VCaP (cell line): ENCODE results near the gene FOSL2.
A peak's percentile ranks its signal among the peaks of the same experiment; 100 is the strongest.

ENCODE experiments used
- H3K27ac ChIP-seq: fragments of 450-650 bp; 2 replicates; pipeline ENCODE4 v1.5.1; 2017
- CTCF ChIP-seq: fragments of 450-650 bp; conservative IDR thresholded peaks from 2 replicates; pipeline ENCODE4 v1.5.1; 2017; ENCODE audit warnings: mild to moderate bottlenecking, moderate library complexity

Gene FOSL2

GRCh38 chr2:28347193-28347592 lies 45.5 kb upstream of the FOSL2 start:
- TF ChIP-seq CTCF: no peak
- peak overlapping the region; percentile 45 for H3K27ac ChIP-seq

DNA sequence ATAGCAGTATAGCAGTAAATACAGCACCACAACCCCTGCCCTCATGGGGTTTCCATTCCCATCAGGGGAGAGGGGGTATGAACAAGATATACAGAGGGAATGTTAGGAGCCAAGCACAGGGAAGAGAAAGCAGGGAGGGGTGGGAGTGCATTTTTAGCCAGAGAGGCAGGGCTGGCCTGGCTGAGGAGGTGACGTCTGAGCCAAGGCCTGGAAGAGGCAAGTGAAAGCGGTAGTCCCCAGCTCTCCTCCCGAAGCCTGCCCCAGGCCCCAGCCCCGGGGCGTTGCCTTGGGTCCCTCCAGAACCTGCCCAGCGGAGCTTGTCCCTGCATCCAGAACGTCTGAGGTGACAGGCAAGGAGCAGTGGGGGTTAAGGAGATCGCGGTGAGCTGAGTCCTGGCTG lies 45.1 kb upstream of the FOSL2 start:
- H3K27ac ChIP-seq: peak overlapping the region; percentile 45
- no peak for TF ChIP-seq CTCF

GRCh38 chr2:28348149-28348567 lies 44.5 kb upstream of the FOSL2 start:
- no peak for TF ChIP-seq CTCF
- no peak overlapping the region for H3K27ac ChIP-seq

- H3K27ac ChIP-seq: no peak overlapping the region
- no peak for TF ChIP-seq CTCF
Observed at GRCh38 chr2:28348921-28349320, 43.7 kb upstream of the FOSL2 start.

DNA sequence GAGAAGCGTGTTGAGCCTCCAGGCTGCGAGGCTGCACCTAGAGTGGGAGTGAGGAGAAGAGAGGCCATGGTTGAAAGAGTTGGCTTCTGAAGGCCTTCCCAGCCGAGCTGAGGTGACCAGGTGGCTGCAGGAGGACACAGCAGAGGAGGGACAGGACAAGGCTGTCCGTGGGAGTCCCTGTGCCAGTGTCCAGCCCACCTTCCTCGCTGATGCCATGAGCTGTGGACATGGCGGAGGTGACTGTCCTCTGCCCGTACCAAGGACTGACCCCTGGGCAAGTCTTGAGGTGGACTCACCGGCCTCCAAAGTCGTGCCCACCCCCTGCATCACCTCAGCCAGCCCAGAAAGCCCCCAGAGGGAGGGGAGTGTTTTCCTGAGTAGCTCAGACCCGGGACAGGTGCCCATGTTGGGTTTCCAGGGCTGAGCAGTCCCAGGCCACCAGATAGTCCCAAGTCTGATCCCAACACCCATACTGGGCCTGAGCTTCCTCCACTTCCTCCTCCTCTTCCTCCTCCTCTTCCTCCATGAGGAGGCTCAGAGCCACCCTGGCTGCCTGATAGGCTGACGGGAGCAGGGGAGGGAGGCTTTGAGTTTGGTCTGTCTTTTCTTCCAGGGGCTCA lies 43.0 kb upstream of the FOSL2 start:
- no peak for TF ChIP-seq CTCF
- no peak overlapping the region for H3K27ac ChIP-seq

DNA sequence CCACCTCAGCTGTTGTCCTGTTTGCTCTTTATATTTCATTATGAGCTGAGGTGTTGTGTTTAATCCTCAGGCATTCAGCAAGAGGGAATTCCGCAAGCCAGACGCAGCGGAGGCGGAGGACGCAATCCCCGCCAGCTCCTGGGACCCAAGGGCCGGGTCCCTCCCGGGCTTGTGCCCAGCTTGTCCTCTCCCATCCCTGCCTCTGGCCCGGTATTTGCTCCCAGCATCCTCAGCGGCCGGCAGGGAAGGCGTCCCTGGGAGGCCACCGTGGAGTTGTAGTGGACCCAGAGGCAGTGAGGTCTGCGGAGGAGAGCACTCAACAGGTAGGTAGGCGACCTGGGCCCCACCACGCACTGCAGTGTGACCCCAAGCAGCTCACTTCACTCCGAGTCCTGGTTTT lies 42.5 kb upstream of the FOSL2 start:
- TF ChIP-seq CTCF: no peak
- H3K27ac ChIP-seq: no peak overlapping the region

DNA sequence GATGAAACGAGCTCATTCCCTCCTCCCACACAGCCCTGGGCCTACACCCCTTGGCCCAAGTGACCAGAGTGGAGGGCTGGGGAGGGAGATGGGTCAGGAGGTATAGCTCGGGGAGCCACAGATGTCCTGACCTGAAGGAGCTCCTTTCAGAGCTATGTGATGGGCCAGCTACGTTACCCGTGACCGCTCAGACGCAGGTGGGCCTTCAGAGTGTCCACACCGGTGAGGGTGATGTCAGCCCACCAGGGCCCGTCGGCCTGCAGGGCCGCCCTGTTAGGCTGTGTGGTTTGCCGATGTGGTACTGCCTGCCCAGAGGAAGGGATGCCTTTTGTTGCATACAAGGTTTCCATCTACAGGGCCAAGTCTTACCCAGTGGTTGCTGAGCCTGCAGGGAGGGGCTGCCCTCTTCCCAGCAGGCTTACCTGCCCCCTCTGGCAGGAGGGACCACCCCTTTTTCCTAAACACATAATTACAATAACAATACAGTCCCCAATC lies 41.8 kb upstream of the FOSL2 start:
- TF ChIP-seq CTCF: no peak
- H3K27ac ChIP-seq: no peak overlapping the region
